ENCODE results near the gene PDE1A.

The PDE1A gene

GRCh38 chr2:182319556-182320505, 107.0 kb downstream of the PDE1A start:
- H2AFZ ChIP-seq = no peak overlapping the region
- H3K4me3 ChIP-seq (ENCODE audit: low read depth, low read length) = no peak overlapping the region
- H3K9ac ChIP-seq = no peak overlapping the region
- H3K27me3 ChIP-seq (ENCODE audit: control insufficient read depth, insufficient read depth, low read length) = no peaks in the 10 kb centered on the region
- no peaks in the 10 kb centered on the region for H3K9me3 ChIP-seq (ENCODE audit: control insufficient read depth, low read length)
- no peaks in the 10 kb centered on the region for H3K79me2 ChIP-seq
- no peaks in the 10 kb centered on the region for H3K4me1 ChIP-seq
- H3K4me2 ChIP-seq (ENCODE audit: low read length) = no peak overlapping the region
- H3K27ac ChIP-seq = no peak overlapping the region
- no peak for TF ChIP-seq CTCF (IDR thresholded peaks at IDR 0.05)
- H3K36me3 ChIP-seq (ENCODE audit: control insufficient read depth, insufficient read depth, low read length) = no peaks in the 10 kb centered on the region

- Histone ChIP-seq H3K9ac (no peak overlapping the region), H3K36me3 (ENCODE audit: control insufficient read depth, insufficient read depth, low read length) (no peaks in the 10 kb centered on the region), H3K4me3 (ENCODE audit: low read depth, low read length) (no peak overlapping the region), H3K9me3 (ENCODE audit: control insufficient read depth, low read length) (no peaks in the 10 kb centered on the region), H3K79me2 (no peaks in the 10 kb centered on the region), H3K27me3 (ENCODE audit: control insufficient read depth, insufficient read depth, low read length) (no peaks in the 10 kb centered on the region), H3K27ac (no peak overlapping the region), H3K4me2 (ENCODE audit: low read length) (no peak overlapping the region), H2AFZ (no peak overlapping the region), H3K4me1 (no peaks in the 10 kb centered on the region)
- no peak for TF ChIP-seq CTCF (IDR thresholded peaks at IDR 0.05)
Observed at GRCh38 chr2:182318466-182319220, 108.2 kb downstream of the PDE1A start.

- no peak for TF ChIP-seq CTCF (IDR thresholded peaks at IDR 0.05)
- H3K4me3 ChIP-seq (ENCODE audit: low read depth, low read length) = no peak overlapping the region
Observed at GRCh38 chr2:182316950-182317349, 109.9 kb downstream of the PDE1A start.

GRCh38 chr2:182302972-182303371, 123.9 kb downstream of the PDE1A start:
- H3K4me1 ChIP-seq = no peaks in the 10 kb centered on the region
- H3K79me2 ChIP-seq = no peaks in the 10 kb centered on the region
- no peaks in the 10 kb centered on the region for H3K36me3 ChIP-seq (ENCODE audit: control insufficient read depth, insufficient read depth, low read length)
- H3K4me3 ChIP-seq (ENCODE audit: low read depth, low read length) = no peak overlapping the region
- no peak overlapping the region for H3K27ac ChIP-seq
- no peak overlapping the region for H2AFZ ChIP-seq
- no peaks in the 10 kb centered on the region for H3K9me3 ChIP-seq (ENCODE audit: control insufficient read depth, low read length)
- H3K4me2 ChIP-seq (ENCODE audit: low read length) = no peak overlapping the region
- H3K9ac ChIP-seq = no peak overlapping the region
- TF ChIP-seq CTCF (IDR thresholded peaks at IDR 0.05) = no peak
- H3K27me3 ChIP-seq (ENCODE audit: control insufficient read depth, insufficient read depth, low read length) = no peaks in the 10 kb centered on the region

More at GRCh38 chr2:182316950-182317349, 109.9 kb downstream of the PDE1A start:
- Histone ChIP-seq H3K27me3 (ENCODE audit: control insufficient read depth, insufficient read depth, low read length) (no peaks in the 10 kb centered on the region), H3K27ac (no peak overlapping the region), H3K36me3 (ENCODE audit: control insufficient read depth, insufficient read depth, low read length) (no peaks in the 10 kb centered on the region), H2AFZ (no peak overlapping the region), H3K4me1 (no peaks in the 10 kb centered on the region), H3K9me3 (ENCODE audit: control insufficient read depth, low read length) (no peaks in the 10 kb centered on the region), H3K4me2 (ENCODE audit: low read length) (no peak overlapping the region), H3K79me2 (no peaks in the 10 kb centered on the region), H3K9ac (no peak overlapping the region)

All from parathyroid adenoma (tissue), 2 donors.